ENCODE measurements around the gene XCL1.
"Not testable (repeated sequence)": the region's sequence is repeated elsewhere in the genome, so short reads cannot be mapped to it uniquely, and the experiment has no call there.

DNA sequence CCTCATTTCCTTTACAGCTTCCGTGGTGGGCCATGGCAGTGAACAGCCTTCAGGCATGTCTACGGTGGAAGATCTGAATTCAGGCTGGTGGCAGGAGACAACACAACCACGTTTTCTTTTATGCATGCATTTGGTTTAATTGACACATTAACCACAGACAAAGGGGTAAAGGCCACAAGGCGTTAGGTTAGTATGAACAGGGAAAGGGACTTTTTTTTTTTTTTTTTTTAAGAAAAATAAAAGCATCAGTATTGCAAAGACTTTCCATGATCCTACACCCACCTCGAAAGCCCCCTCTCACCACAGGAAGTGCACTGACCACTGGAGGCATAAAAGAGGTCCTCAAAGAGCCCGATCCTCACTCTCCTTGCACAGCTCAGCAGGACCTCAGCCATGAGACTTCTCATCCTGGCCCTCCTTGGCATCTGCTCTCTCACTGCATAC, at the start of gene XCL1:
- TF ChIP-seq CTCF (conservative IDR thresholded peaks at IDR 0.05 in 1 of 2, IDR thresholded peaks at IDR 0.05 in 1 of 2; ENCODE audit: extremely low read depth in 1 of 2, insufficient read depth in 1 of 2, low read depth in 1 of 2, low read length in 2 of 2); EZH2 (IDR thresholded peaks at IDR 0.05; ENCODE audit: borderline replicate concordance, low read length): not testable (repeated sequence)

All from mammary epithelial cell (primary cell).